ENCODE measurements around the gene PMF1. TPM values are rescaled to one million over a fixed set of nuclear protein-coding genes. Genes with fewer than 3 reads are reported as not detected.

PMF1 gene
- total and polyA plus RNA-seq, 2 of the 13 experiments (the other 11 are each of a cell fraction or from before 2014, with no cell fraction given) = 72.5 to 89.0 TPM

- no peak for TF ChIP-seq CCDC6 (CRISPR knock-in tag; IDR thresholded peaks at IDR 0.05)
- no peak for TF ChIP-seq ZNF468 (CRISPR knock-in tag; IDR thresholded peaks at IDR 0.05)
- no peak for TF ChIP-seq SUZ12 (IDR thresholded peaks at IDR 0.05; ENCODE audit: low read depth, low read length)
- no peak for TF ChIP-seq NR1H2 (CRISPR knock-in tag; IDR thresholded peaks at IDR 0.05; ENCODE audit: borderline replicate concordance, low read depth)
- TF ChIP-seq ZNF318 (CRISPR knock-in tag; IDR thresholded peaks at IDR 0.05) = no peak
- TF ChIP-seq ZNF512B (CRISPR knock-in tag; IDR thresholded peaks at IDR 0.05; ENCODE audit: borderline replicate concordance) = no peak
- 0 out of 2 replicates have a peak, but pooled peaks have one; percentile 27 for TF ChIP-seq ZBTB20 (CRISPR knock-in tag; IDR thresholded peaks at IDR 0.05; ENCODE audit: borderline replicate concordance, low read depth)
- TF ChIP-seq SOX5 (CRISPR knock-in tag; IDR thresholded peaks at IDR 0.05; ENCODE audit: borderline replicate concordance) = no peak
- no peak for TF ChIP-seq ZNF101 (CRISPR knock-in tag; IDR thresholded peaks at IDR 0.05; ENCODE audit: borderline replicate concordance, low read depth)
- TF ChIP-seq AFF4 (CRISPR knock-in tag; IDR thresholded peaks at IDR 0.05) = no peak
- TF ChIP-seq ZZZ3 (CRISPR knock-in tag; IDR thresholded peaks at IDR 0.05; ENCODE audit: borderline replicate concordance) = no peak
- no peak for TF ChIP-seq PRPF4 (IDR thresholded peaks at IDR 0.05; ENCODE audit: low read depth, low read length, poor library complexity, severe bottlenecking)
- TF ChIP-seq ZNF343 (CRISPR knock-in tag; IDR thresholded peaks at IDR 0.05) = no peak
Observed at GRCh38 chr1:156245451-156246232, 32.8 kb downstream of the PMF1 start (continued).

Measured in HepG2 (cell line).